Stomach (tissue), 9 donors: ENCODE data around the gene CARD11. TPM values are rescaled to one million over a fixed set of nuclear protein-coding genes. Genes with fewer than 3 reads are reported as not detected.

ENCODE experiments used
- DNase-seq, 2 donors: peaks; one replicate each; pipeline versions ENCODE4 v3.0.0 to v3.0.0-alpha.2; 2013 to 2019
- H3K27ac ChIP-seq, 5 donors: fragments of 200-600 bp in 4 of 5; sonication (generic) in 4 of 5; one replicate each; pipeline ENCODE4 v1.5.1; 2013 to 2019; ENCODE audit warnings: mild to moderate bottlenecking in 1 of 5, moderate library complexity in 1 of 5
- H3K27me3 ChIP-seq, 3 donors: fragments of 200-600 bp; sonication (generic); one replicate each; pipeline ENCODE4 v1.5.1; 2017 to 2019; ENCODE audit warnings: mixed run types in 1 of 3
- H3K36me3 ChIP-seq, 4 donors: fragments of 200-600 bp; sonication (generic); 1 replicate in 3 of 4; 2 replicates in 1 of 4; pipeline ENCODE4 v1.5.1; 2016 to 2019
- H3K4me1 ChIP-seq, 4 donors: fragments of 200-600 bp; sonication (generic); one replicate each; pipeline ENCODE4 v1.5.1; 2016 to 2019
- H3K4me3 ChIP-seq, 4 donors: fragments of 200-600 bp; sonication (generic) in 3 of 4; one replicate each; pipeline ENCODE4 v1.5.1; 2016 to 2019; ENCODE audit warnings: mild to moderate bottlenecking in 1 of 4
- H3K9me3 ChIP-seq, 4 donors: fragments of 200-600 bp; sonication (generic); one replicate each; pipeline ENCODE4 v1.5.1; 2016 to 2019
- EP300 ChIP-seq: sonication (generic); formaldehyde crosslinking; IDR thresholded peaks from one replicate; pipeline ENCODE4 v1.6.1; 2017; ENCODE audit warnings: antibody characterized with exemption
- POLR2A ChIP-seq, 4 donors: fragments of 450-650 bp; IDR thresholded peaks; one replicate each; pipeline ENCODE4 v1.6.1; 2016; ENCODE audit warnings: antibody characterized with exemption in 4 of 4, control low read depth in 2 of 4, mild to moderate bottlenecking in 1 of 4, moderate library complexity in 1 of 4
- POLR2AphosphoS5 ChIP-seq, 3 donors: sonication (generic); formaldehyde crosslinking; IDR thresholded peaks; one replicate each; pipeline ENCODE4 v1.6.1; 2016; ENCODE audit warnings: antibody characterized with exemption in 3 of 3
- WGBS, 5 donors: extraction: QIAGEN DNeasy Blood & Tissue Kit in 3 of 5; methylation state at CpG; one replicate each; pipeline versions ENCODE4 v1.1.5 to v1.1.7; 2013 to 2018; 5-methylcytosine and 5-hydroxymethylcytosine counted together
- intact Hi-C: fragments of 100-400 bp; cut with DNase I; formaldehyde crosslinking; loops from one replicate; pipeline ENCODE4 v1.15.1; 2023; ENCODE audit warnings: low total_unique reads
- polyA plus RNA-seq, 3 donors: library from polyadenylated mRNA; stranded (reverse); fragments of 200-250 nt; gene quantifications; one replicate each; pipeline ENCODE4 v1.2.3, GENCODE V29; 2013
- total RNA-seq, 5 donors: library from RNA; depleted of rRNA; stranded (reverse); fragments of >200 nt; gene quantifications; one replicate each; pipeline versions ENCODE4 v1.1.0 to v1.2.3, GENCODE V29; 2014 to 2016
- TF ChIP-seq, protein P1 (sequence below), 7 experiments: fragments of 450-650 bp in 4 of 7; fragments of 200-600 bp in 3 of 7; sonication (generic) in 3 of 7; IDR thresholded peaks; one replicate each; pipeline ENCODE4 v1.5.1; 2016 to 2019; ENCODE audit warnings: antibody characterized with exemption in 7 of 7, control low read depth in 2 of 7, mild to moderate bottlenecking in 1 of 7
- donor health status: healthy with polysubstance abuse.
- donor health status: Bipolar disorder and iron deficiency.
- donor health status: healthy.

The CARD11 gene
- total and polyA plus RNA-seq, 8 donors, result 0.45 to 9.7 (median 1.8) TPM; not detected in 1

- Histone ChIP-seq H3K27ac (no peak overlapping the region), H3K4me3 (no peak overlapping the region), H3K4me1 (no peaks in the 10 kb centered on the region), H3K36me3 (peaks cover 0 to 7% (median 0%) of the 10 kb centered on the region in 4 donors), H3K9me3 (no peaks in the 10 kb centered on the region), H3K27me3 (peaks cover 0 to 21% (median 0%) of the 10 kb centered on the region in 3 donors)
- DNase-seq, result no peak
- intact Hi-C loops, result no loop called here
- 86 to 94% (median 93%) methylated on average over 30 to 35 of the region's 35 CpGs for WGBS, 5 donors
- TF ChIP-seq POLR2AphosphoS5 (IDR thresholded peaks at IDR 0.05), result no peak
- no peak for TF ChIP-seq POLR2A (IDR thresholded peaks at IDR 0.05)
- TF ChIP-seq, protein P1, sequence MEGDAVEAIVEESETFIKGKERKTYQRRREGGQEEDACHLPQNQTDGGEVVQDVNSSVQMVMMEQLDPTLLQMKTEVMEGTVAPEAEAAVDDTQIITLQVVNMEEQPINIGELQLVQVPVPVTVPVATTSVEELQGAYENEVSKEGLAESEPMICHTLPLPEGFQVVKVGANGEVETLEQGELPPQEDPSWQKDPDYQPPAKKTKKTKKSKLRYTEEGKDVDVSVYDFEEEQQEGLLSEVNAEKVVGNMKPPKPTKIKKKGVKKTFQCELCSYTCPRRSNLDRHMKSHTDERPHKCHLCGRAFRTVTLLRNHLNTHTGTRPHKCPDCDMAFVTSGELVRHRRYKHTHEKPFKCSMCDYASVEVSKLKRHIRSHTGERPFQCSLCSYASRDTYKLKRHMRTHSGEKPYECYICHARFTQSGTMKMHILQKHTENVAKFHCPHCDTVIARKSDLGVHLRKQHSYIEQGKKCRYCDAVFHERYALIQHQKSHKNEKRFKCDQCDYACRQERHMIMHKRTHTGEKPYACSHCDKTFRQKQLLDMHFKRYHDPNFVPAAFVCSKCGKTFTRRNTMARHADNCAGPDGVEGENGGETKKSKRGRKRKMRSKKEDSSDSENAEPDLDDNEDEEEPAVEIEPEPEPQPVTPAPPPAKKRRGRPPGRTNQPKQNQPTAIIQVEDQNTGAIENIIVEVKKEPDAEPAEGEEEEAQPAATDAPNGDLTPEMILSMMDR (IDR thresholded peaks at IDR 0.05), result no peak
- no peak for TF ChIP-seq EP300
These were observed 99.6 kb downstream of the CARD11 start for GRCh38 chr7:2943851-2944601.

- 71 to 92% (median 87%) methylated on average over 12 of the region's 12 CpGs for WGBS, 5 donors
- Histone ChIP-seq H3K27ac (no peak overlapping the region), H3K27me3 (peaks cover 0 to 46% (median 0%) of the 10 kb centered on the region in 3 donors), H3K4me1 (no peaks in the 10 kb centered on the region), H3K9me3 (no peaks in the 10 kb centered on the region), H3K4me3 (no peak overlapping the region), H3K36me3 (peaks cover 0 to 16% (median 5%) of the 10 kb centered on the region in 4 donors)
- TF ChIP-seq, protein P1 (IDR thresholded peaks at IDR 0.05), result no peak
- TF ChIP-seq POLR2A (IDR thresholded peaks at IDR 0.05) (no peak), POLR2AphosphoS5 (IDR thresholded peaks at IDR 0.05) (no peak), EP300 (no peak)
- DNase-seq, result peak in 1 of 2 donors; percentile 9
- intact Hi-C loops, result no loop called here
These were observed 102.3 kb downstream of the CARD11 start for GRCh38 chr7:2941216-2941859.

- intact Hi-C loops, result no loop called here
- no peaks in the 10 kb centered on the region for H3K9me3 ChIP-seq
These were observed 103.2 kb downstream of the CARD11 start for GRCh38 chr7:2940466-2940865.

DNA sequence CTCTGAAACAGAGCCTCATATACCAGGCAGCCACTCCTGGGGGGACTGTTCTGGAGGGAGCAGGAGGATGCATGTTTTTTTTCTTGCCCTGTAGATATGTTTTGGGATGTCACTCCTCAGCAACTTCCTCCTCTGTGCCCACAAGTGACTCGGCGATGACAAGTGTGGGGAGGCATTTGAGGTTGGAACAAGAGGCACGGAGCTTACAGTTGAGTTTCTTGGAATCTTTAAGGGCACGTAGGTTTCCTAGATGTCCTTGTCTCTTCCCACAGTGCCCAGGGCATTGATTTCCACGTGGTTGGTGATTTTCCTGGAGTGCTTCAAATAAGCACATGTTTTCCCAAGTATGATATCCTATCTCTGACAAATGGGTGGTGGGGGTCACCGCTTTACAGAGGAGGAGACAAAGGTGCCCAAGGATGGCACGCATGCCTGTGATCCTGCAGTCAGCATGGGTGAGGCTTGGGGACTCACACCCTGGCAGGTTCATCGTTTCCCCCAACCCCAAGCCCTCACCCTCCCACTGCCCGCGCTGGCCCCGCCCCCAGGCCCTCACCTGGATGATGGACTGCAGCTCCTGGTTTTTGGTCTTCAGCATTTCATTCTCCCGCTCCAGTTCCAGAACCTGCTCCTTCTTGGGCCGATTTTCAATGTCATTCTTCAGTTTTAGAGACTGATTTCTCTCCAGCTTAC lies 104.3 kb downstream of the CARD11 start:
- Histone ChIP-seq H3K27me3 (peaks cover 0 to 51% (median 0%) of the 10 kb centered on the region in 3 donors), H3K36me3 (peaks cover 0 to 16% (median 5%) of the 10 kb centered on the region in 4 donors), H3K4me3 (no peak overlapping the region), H3K27ac (no peak overlapping the region), H3K9me3 (no peaks in the 10 kb centered on the region), H3K4me1 (no peaks in the 10 kb centered on the region)
- TF ChIP-seq, protein P1 (IDR thresholded peaks at IDR 0.05), result no peak
- TF ChIP-seq EP300 (no peak), POLR2AphosphoS5 (IDR thresholded peaks at IDR 0.05) (no peak), POLR2A (IDR thresholded peaks at IDR 0.05) (no peak)
- 68 to 84% (median 79%) methylated on average over 13 of the region's 13 CpGs for WGBS, 5 donors
- intact Hi-C loops, result no loop called here
- DNase-seq, result no peak

More at GRCh38 chr7:2940466-2940865, 103.2 kb downstream of the CARD11 start:
- Histone ChIP-seq H3K4me3 (no peak overlapping the region), H3K27me3 (peaks cover 0 to 46% (median 0%) of the 10 kb centered on the region in 3 donors), H3K4me1 (no peaks in the 10 kb centered on the region), H3K27ac (no peak overlapping the region), H3K36me3 (peaks cover 0 to 16% (median 5%) of the 10 kb centered on the region in 4 donors)
- TF ChIP-seq POLR2A (IDR thresholded peaks at IDR 0.05), result no peak
- TF ChIP-seq POLR2AphosphoS5 (IDR thresholded peaks at IDR 0.05), result no peak
- TF ChIP-seq, protein P1 (IDR thresholded peaks at IDR 0.05), result no peak
- no peak for TF ChIP-seq EP300
- DNase-seq, result no peak
